GM19025 (cell line): ENCODE data around the gene LENG1.

ENCODE experiments used
- ATAC-seq: cut with Tn5 transposase; IDR thresholded peaks from one replicate; pipeline ENCODE4 v1.9.1; 2021; ENCODE audit warnings: mild to moderate bottlenecking, low read depth, moderate library complexity; ENCODE audit not compliant: unreplicated experiment

Gene LENG1

GRCh38 chr19:54115109-54116063, 44.1 kb downstream of the LENG1 start, which contains the start of the genes PRPF31 and TFPT:
PRPF31 (plus strand) TSS chr19:54115754; CDS start chr19:54118279, 2,525 bp downstream.
TFPT (minus strand) TSS chr19:54115657; CDS start chr19:54115269, 388 bp downstream.
- ATAC-seq, result peak; percentile 80

- ATAC-seq, result no peak
Measured at GRCh38 chr19:54114340-54115108, 45.0 kb downstream of the LENG1 start.

- no peak for ATAC-seq
Measured at GRCh38 chr19:54109651-54110050, 49.9 kb downstream of the LENG1 start.

GRCh38 chr19:54108496-54108895, 51.0 kb downstream of the LENG1 start:
- no peak for ATAC-seq

GRCh38 chr19:54107876-54108490, 51.5 kb downstream of the LENG1 start:
- ATAC-seq, result no peak

- ATAC-seq, result no peak
Measured at GRCh38 chr19:54106716-54107115, 52.8 kb downstream of the LENG1 start.

GRCh38 chr19:54105796-54106195, 53.7 kb downstream of the LENG1 start:
- no peak for ATAC-seq
